Occipital lobe (tissue), 1 donor: Measurements from ENCODE around the gene PRRC1. TPM values are rescaled to one million over a fixed set of nuclear protein-coding genes. Genes with fewer than 3 reads are reported as not detected.

Experiments
- total RNA-seq: library from RNA; depleted of rRNA; stranded (reverse); fragments of >200 nt; gene quantifications from one replicate; pipeline ENCODE4 v1.2.3, GENCODE V29; 2014

The PRRC1 gene
- total RNA-seq, 1 donor from 2014 or later = 57.2 TPM

Other genes with a start within 250 kb of the PRRC1 start
- 20.0 TPM for gene MEGF10, start 226.8 kb upstream of the PRRC1 start, total RNA-seq
- gene CTXN3, start 131.4 kb downstream of the PRRC1 start, total RNA-seq = 1.1 TPM
- gene CCDC192, start 185.8 kb downstream of the PRRC1 start, total RNA-seq = not detected